ENCODE results near the gene TRMT1L.

DNA sequence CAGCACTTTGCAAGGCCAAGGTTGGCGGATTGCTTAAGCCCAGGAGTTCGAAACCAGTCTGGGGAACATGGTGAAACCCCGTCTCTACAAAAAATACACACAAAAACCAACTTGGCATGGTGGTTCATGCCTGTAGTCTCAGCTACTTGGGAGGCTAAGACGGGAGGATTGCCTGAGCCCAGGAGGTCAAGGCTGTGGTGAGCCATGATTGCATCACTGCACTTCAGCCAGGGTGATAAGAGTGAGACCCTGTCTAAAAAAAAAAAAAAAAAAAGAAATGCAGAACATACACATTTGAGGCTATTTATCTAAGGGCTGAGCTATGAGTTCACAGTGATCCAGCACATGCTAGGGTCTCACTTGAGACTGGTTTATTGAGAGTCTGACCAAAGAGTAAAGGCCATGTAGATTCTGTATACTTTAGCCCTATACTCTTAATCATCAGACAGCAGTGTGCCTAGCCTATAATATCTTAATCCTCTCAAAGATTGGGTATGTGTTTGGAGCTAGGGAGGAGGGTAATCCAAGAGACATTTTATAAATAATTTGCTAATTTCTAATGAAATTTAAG is 87.5 kb downstream of the TRMT1L start:
- TF ChIP-seq CTCF (IDR thresholded peaks at IDR 0.05) (no peak), POLR2AphosphoS5 (IDR thresholded peaks at IDR 0.05) (no peak)

Measured in gastroesophageal sphincter (tissue), 3 donors.